ENCODE results near the gene HNRNPF. TPM values are rescaled to one million over a fixed set of nuclear protein-coding genes. Genes with fewer than 3 reads are reported as not detected.

HNRNPF gene
- total RNA-seq, 1 experiment from 2014 or later: 333 TPM

- TF ChIP-seq REST (IDR thresholded peaks at IDR 0.05; ENCODE audit: low read depth): no peak
Observed at GRCh38 chr10:43385412-43386004, 23.5 kb downstream of the HNRNPF start (continued).

GRCh38 chr10:43384252-43385221 is 24.4 kb downstream of the HNRNPF start:
- no peaks in the 10 kb centered on the region for H3K4me1 ChIP-seq (ENCODE audit: control insufficient read depth in 1 of 2, insufficient read depth in 2 of 2, low read length in 2 of 2)
- CTCF ChIA-PET: no interaction called here
- H3K9me3 ChIP-seq (ENCODE audit: control insufficient read depth in 1 of 2, insufficient read depth in 1 of 2, low read depth in 1 of 2, low read length in 2 of 2): no peaks in the 10 kb centered on the region
- DNase-seq (ENCODE audit: low read depth, low spot score): no peak
- RAD21 ChIA-PET (ENCODE audit: low non-redundant PET in 1 of 2, low total read pairs in 2 of 2, uncharacterized antibody in 2 of 2, unreplicated experiment in 2 of 2): no interaction called here
- no peak overlapping the region for H3K9ac ChIP-seq (ENCODE audit: low read length)
- peaks cover 36 to 40% of the 10 kb centered on the region in 2 experiments for H3K36me3 ChIP-seq (ENCODE audit: control insufficient read depth in 1 of 2, insufficient read depth in 2 of 2, low read length in 2 of 2)
- TSS peak; percentile 1 for BruUV-seq (replicated peaks)
- peak; percentile 59 for ATAC-seq
- no peak for TF ChIP-seq YY1 (IDR thresholded peaks at IDR 0.05; ENCODE audit: extremely low read depth, insufficient replicate concordance, low read depth, low read length)
- TF ChIP-seq POLR2AphosphoS5 (IDR thresholded peaks at IDR 0.05; ENCODE audit: low read depth, low read length): peak; percentile 74; the same call in 1 of the 2 replicates
- TF ChIP-seq SIN3A (IDR thresholded peaks at IDR 0.05; ENCODE audit: low read depth): peak; percentile 56; the same call in 1 of the 2 replicates
- TF ChIP-seq EGR1 (IDR thresholded peaks at IDR 0.05; ENCODE audit: low read depth): no peak
- TF ChIP-seq ZBTB33 (IDR thresholded peaks at IDR 0.05; ENCODE audit: extremely low read depth, insufficient replicate concordance, low read length): no peak
- no peak for TF ChIP-seq RAD21 (IDR thresholded peaks at IDR 0.05; ENCODE audit: low read depth)
- TF ChIP-seq SP1 (IDR thresholded peaks at IDR 0.05; ENCODE audit: low read depth): peak; percentile 26; the same call in 1 of the 2 replicates
- no peak for TF ChIP-seq TCF7L2 (IDR thresholded peaks at IDR 0.05; ENCODE audit: borderline replicate concordance, extremely low read depth, insufficient read depth, insufficient read length)
- no peak for TF ChIP-seq EZH2 (IDR thresholded peaks at IDR 0.05)
- no peak overlapping the region for H3K4me2 ChIP-seq (ENCODE audit: low read length)
- POLR2A ChIA-PET: interaction anchor here (1.6 kb wide), 1 partner anchor 23 kb away, joined by 4 read pairs; no protein-coding TSS in a partner anchor
- H3K4me3 ChIP-seq (replicated peaks in 1 of 2; ENCODE audit: low read depth in 1 of 2, low read length in 2 of 2): no peak overlapping the region
- peaks cover 31% of the 10 kb centered on the region; the same call in 1 of the 2 replicates for H4K20me1 ChIP-seq (ENCODE audit: insufficient read depth)
- peaks cover 36% of the 10 kb centered on the region for H3K79me2 ChIP-seq (ENCODE audit: insufficient read depth, low read length)
- H3K27me3 ChIP-seq (ENCODE audit: insufficient read depth, low read length): no peaks in the 10 kb centered on the region
- no peak overlapping the region for H3K27ac ChIP-seq (ENCODE audit: low read depth, low read length)
- no peaks in the 10 kb centered on the region for H3K9me2 ChIP-seq (ENCODE audit: insufficient read depth)
- no peak overlapping the region for H2AFZ ChIP-seq (ENCODE audit: low read depth, low read length, poor library complexity, severe bottlenecking)
- intact Hi-C loops (cut with micrococcal nuclease): no loop called here
